ENCODE data around the gene DNAJC17.

Gene DNAJC17

GRCh38 chr15:40787991-40788390, 19.3 kb downstream of the DNAJC17 start:
- no peak for DNase-seq

GRCh38 chr15:40787344-40787841, 19.9 kb downstream of the DNAJC17 start:
- no peak for DNase-seq

GRCh38 chr15:40785814-40786213, 21.5 kb downstream of the DNAJC17 start:
- no peak for DNase-seq

- DNase-seq: no peak
Observed at GRCh38 chr15:40785164-40785563, 22.1 kb downstream of the DNAJC17 start.

GRCh38 chr15:40782609-40783227, 24.6 kb downstream of the DNAJC17 start:
- peak; percentile 77 for DNase-seq

- DNase-seq: peak; percentile 60
Observed at GRCh38 chr15:40776537-40777141, 30.6 kb downstream of the DNAJC17 start.

GRCh38 chr15:40775740-40776536, 31.3 kb downstream of the DNAJC17 start:
- no peak for DNase-seq

GRCh38 chr15:40775007-40775406, 32.3 kb downstream of the DNAJC17 start:
- DNase-seq: no peak

GRCh38 chr15:40773902-40774301, 33.4 kb downstream of the DNAJC17 start:
- DNase-seq: no peak

GRCh38 chr15:40773496-40773895, 33.8 kb downstream of the DNAJC17 start:
- no peak for DNase-seq

GRCh38 chr15:40772014-40772413, 35.3 kb downstream of the DNAJC17 start:
- no peak for DNase-seq

- no peak for DNase-seq
Observed at GRCh38 chr15:40771242-40771641, 36.0 kb downstream of the DNAJC17 start.

GRCh38 chr15:40770147-40770721, 37.0 kb downstream of the DNAJC17 start:
- no peak for DNase-seq

- peak; percentile 69 for DNase-seq
Observed at GRCh38 chr15:40769274-40770146, 37.8 kb downstream of the DNAJC17 start, which contains the start of gene C15orf62. C15orf62 (plus strand) TSS chr15:40769980; CDS start chr15:40770496, 516 bp downstream.

- no peak for DNase-seq
Observed at GRCh38 chr15:40768521-40769273, 38.6 kb downstream of the DNAJC17 start.

GRCh38 chr15:40767838-40768500, 39.3 kb downstream of the DNAJC17 start:
- DNase-seq: no peak

GRCh38 chr15:40766906-40767837, 40.1 kb downstream of the DNAJC17 start:
- no peak for DNase-seq

GRCh38 chr15:40766194-40766815, 41.0 kb downstream of the DNAJC17 start:
- DNase-seq: no peak

GRCh38 chr15:40764629-40765103, 42.6 kb downstream of the DNAJC17 start:
- DNase-seq: no peak
